Hepatocyte (in vitro differentiated cells): ENCODE data around the gene HRH3. TPM values are rescaled to one million over a fixed set of nuclear protein-coding genes. Genes with fewer than 3 reads are reported as not detected.

Source experiments
- DNase-seq: peaks from one replicate; pipeline ENCODE4 v3.0.0-alpha.2; 2016; ENCODE audit warnings: low spot score
- H2AFZ ChIP-seq: fragments of 200-600 bp; sonication (generic); 2 replicates; pipeline ENCODE4 v1.6.0; 2016; ENCODE audit warnings: antibody characterized with exemption, mild to moderate bottlenecking
- H3K27ac ChIP-seq: fragments of 200-600 bp; sonication (generic); 2 replicates; pipeline ENCODE4 v1.5.1; 2016; ENCODE audit warnings: mild to moderate bottlenecking
- H3K27me3 ChIP-seq: fragments of 200-600 bp; sonication (generic); 2 replicates; pipeline ENCODE4 v1.6.1; 2016
- H3K36me3 ChIP-seq: fragments of 200-600 bp; sonication (generic); replicated peaks from 2 replicates; pipeline ENCODE4 v1.5.1; 2016; ENCODE audit warnings: low read depth; ENCODE audit not compliant: insufficient read depth
- H3K4me1 ChIP-seq: fragments of 200-600 bp; sonication (generic); 2 replicates; pipeline ENCODE4 v1.5.1; 2016; ENCODE audit warnings: mild to moderate bottlenecking, moderate library complexity; ENCODE audit not compliant: insufficient read depth
- H3K4me2 ChIP-seq: fragments of 200-600 bp; sonication (generic); 2 replicates; pipeline ENCODE4 v1.6.0; 2016
- H3K4me3 ChIP-seq: fragments of 200-600 bp; sonication (generic); 2 replicates; pipeline ENCODE4 v1.5.1; 2016; ENCODE audit warnings: mild to moderate bottlenecking
- H3K79me2 ChIP-seq: fragments of 200-600 bp; sonication (generic); 2 replicates; pipeline ENCODE4 v1.6.0; 2017; ENCODE audit warnings: mild to moderate bottlenecking
- H3K9me2 ChIP-seq: fragments of 200-600 bp; sonication (generic); replicated peaks from 2 replicates; pipeline ENCODE4 v1.6.0; 2017; ENCODE audit warnings: mild to moderate bottlenecking; ENCODE audit not compliant: insufficient read depth
- H3K9me3 ChIP-seq: fragments of 200-600 bp; sonication (generic); 2 replicates; pipeline ENCODE4 v1.5.1; 2016; ENCODE audit warnings: low read depth, mild to moderate bottlenecking
- H4K20me1 ChIP-seq: fragments of 200-600 bp; sonication (generic); 2 replicates; pipeline ENCODE4 v1.6.0; 2016; ENCODE audit warnings: mild to moderate bottlenecking; ENCODE audit not compliant: insufficient read depth, poor library complexity, severe bottlenecking
- CTCF ChIP-seq: fragments of 200-600 bp; sonication (generic); IDR thresholded peaks from 2 replicates; pipeline ENCODE4 v1.5.1; 2016; ENCODE audit warnings: antibody characterized with exemption, mild to moderate bottlenecking; ENCODE audit not compliant: poor library complexity
- EZH2 ChIP-seq: fragments of 200-600 bp; sonication (generic); IDR thresholded peaks from 2 replicates; pipeline ENCODE4 v1.6.1; 2016; ENCODE audit warnings: antibody characterized with exemption, mild to moderate bottlenecking, borderline replicate concordance
- EZH2phosphoT487 ChIP-seq: fragments of 200-600 bp; sonication (generic); IDR thresholded peaks from one replicate; pipeline ENCODE4 v1.6.1; 2018; ENCODE audit warnings: antibody characterized with exemption, mild to moderate bottlenecking, low read depth, moderate library complexity; ENCODE audit not compliant: unreplicated experiment, severe bottlenecking
- WGBS: methylation state at CpG from one replicate; pipeline ENCODE4 v1.1.6; 2016; ENCODE audit warnings: low lambda C conversion rate; ENCODE audit errors: missing lambda C conversion rate; 5-methylcytosine and 5-hydroxymethylcytosine counted together
- polyA plus RNA-seq: library from polyadenylated mRNA; unstranded; fragments of >200 nt; fragmentation: Nextera tagmentation; extraction: Ambion mirVana; gene quantifications from 2 replicates; pipeline ENCODE4 v1.2.1, GENCODE V29; 2016
- total RNA-seq: library from RNA; depleted of rRNA; stranded (reverse); fragments of >200 nt; gene quantifications from 2 replicates; pipeline ENCODE4 v1.2.3, GENCODE V29; 2014

Gene HRH3
- total and polyA plus RNA-seq, 2 experiments from 2014 or later, result not detected

- Histone ChIP-seq H4K20me1 (no peaks in the 10 kb centered on the region), H2AFZ (no peak overlapping the region), H3K4me3 (no peak overlapping the region), H3K27ac (no peak overlapping the region), H3K36me3 (no peaks in the 10 kb centered on the region), H3K4me1 (no peaks in the 10 kb centered on the region), H3K79me2 (no peaks in the 10 kb centered on the region), H3K27me3 (no peaks in the 10 kb centered on the region), H3K9me3 (no peaks in the 10 kb centered on the region), H3K4me2 (no peak overlapping the region), H3K9me2 (no peaks in the 10 kb centered on the region)
- DNase-seq, result no peak
- TF ChIP-seq EZH2phosphoT487 (no peak), EZH2 (no peak), CTCF (no peak)
- 70% methylated on average over 5 of the region's 5 CpGs for WGBS
Observed at GRCh38 chr20:62202083-62202395, 18.0 kb downstream of the HRH3 start.

- H3K4me1 ChIP-seq, result no peaks in the 10 kb centered on the region
- no peaks in the 10 kb centered on the region for H3K79me2 ChIP-seq
- H3K27me3 ChIP-seq, result no peaks in the 10 kb centered on the region
- H3K27ac ChIP-seq, result no peak overlapping the region
- no peaks in the 10 kb centered on the region for H3K36me3 ChIP-seq
- H3K4me3 ChIP-seq, result no peak overlapping the region
- no peak overlapping the region for H3K4me2 ChIP-seq
- no peaks in the 10 kb centered on the region for H3K9me3 ChIP-seq
- 95% methylated on average over 38 of the region's 38 CpGs for WGBS
- no peak for DNase-seq
- no peak overlapping the region for H2AFZ ChIP-seq
- H3K9me2 ChIP-seq, result no peaks in the 10 kb centered on the region
- H4K20me1 ChIP-seq, result no peaks in the 10 kb centered on the region
- TF ChIP-seq EZH2phosphoT487 (no peak), EZH2 (no peak), CTCF (no peak)
Observed at GRCh38 chr20:62201173-62202082, 18.6 kb downstream of the HRH3 start.

- no peaks in the 10 kb centered on the region for H3K4me1 ChIP-seq
- WGBS, result 97% methylated on average over 37 of the region's 38 CpGs
- H3K27ac ChIP-seq, result no peak overlapping the region
- H3K36me3 ChIP-seq, result no peaks in the 10 kb centered on the region
- H3K9me3 ChIP-seq, result no peaks in the 10 kb centered on the region
- no peaks in the 10 kb centered on the region for H3K79me2 ChIP-seq
- H3K27me3 ChIP-seq, result no peaks in the 10 kb centered on the region
- H3K4me3 ChIP-seq, result no peak overlapping the region
- no peaks in the 10 kb centered on the region for H4K20me1 ChIP-seq
- no peak for DNase-seq
- H3K9me2 ChIP-seq, result no peaks in the 10 kb centered on the region
- no peak overlapping the region for H3K4me2 ChIP-seq
- no peak overlapping the region for H2AFZ ChIP-seq
- TF ChIP-seq EZH2 (no peak), CTCF (no peak), EZH2phosphoT487 (no peak)
Observed at GRCh38 chr20:62200491-62201172, 19.4 kb downstream of the HRH3 start.
